Mesothelial cell of epicardium (in vitro differentiated cells): ENCODE measurements around the gene IMPA2. TPM values are rescaled to one million over a fixed set of nuclear protein-coding genes. Genes with fewer than 3 reads are reported as not detected.
A peak's percentile ranks its signal among the peaks of the same experiment; 100 is the strongest.

Source experiments
- DNase-seq, 2 experiments: peaks; one replicate each; pipeline ENCODE4 v3.0.0; 2021; ENCODE audit warnings: low spot score in 2 of 2; ENCODE audit not compliant: unreplicated experiment in 2 of 2
- H3K27ac Mint-ChIP-seq: 2 replicates; pipeline ENCODE4 v1.8.0; 2021; ENCODE audit warnings: mixed read lengths
- H3K27me3 Mint-ChIP-seq: 2 replicates; pipeline ENCODE4 v1.8.0; 2021; ENCODE audit warnings: low read depth, mixed read lengths
- H3K36me3 Mint-ChIP-seq: 2 replicates; pipeline ENCODE4 v1.8.0; 2021; ENCODE audit warnings: mixed read lengths
- H3K4me1 Mint-ChIP-seq: 2 replicates; pipeline ENCODE4 v1.8.0; 2021; ENCODE audit warnings: mixed read lengths
- H3K4me3 Mint-ChIP-seq: 2 replicates; pipeline ENCODE4 v1.8.0; 2021; ENCODE audit warnings: mild to moderate bottlenecking, moderate library complexity, mixed read lengths
- H3K9me3 Mint-ChIP-seq: 2 replicates; pipeline ENCODE4 v1.8.0; 2021; ENCODE audit warnings: mixed read lengths
- total RNA-seq: library from RNA; stranded (reverse); gene quantifications from 3 replicates; pipeline ENCODE4 v1.2.1, GENCODE V29; 2021
- TF ChIP-seq, protein P1 (sequence below): fragments of 200-600 bp; sonication (generic); IDR thresholded peaks from one replicate; pipeline ENCODE4 v1.5.0; 2021; ENCODE audit warnings: antibody characterized with exemption; ENCODE audit not compliant: unreplicated experiment

Gene IMPA2
- total RNA-seq, 1 donor from 2014 or later = 30.6 TPM

- no peak overlapping the region for H3K27ac Mint-ChIP-seq
- peaks cover 33% of the 10 kb centered on the region for H3K4me1 Mint-ChIP-seq
- H3K4me3 Mint-ChIP-seq = no peak overlapping the region
- DNase-seq = no peak
- TF ChIP-seq, protein P1, sequence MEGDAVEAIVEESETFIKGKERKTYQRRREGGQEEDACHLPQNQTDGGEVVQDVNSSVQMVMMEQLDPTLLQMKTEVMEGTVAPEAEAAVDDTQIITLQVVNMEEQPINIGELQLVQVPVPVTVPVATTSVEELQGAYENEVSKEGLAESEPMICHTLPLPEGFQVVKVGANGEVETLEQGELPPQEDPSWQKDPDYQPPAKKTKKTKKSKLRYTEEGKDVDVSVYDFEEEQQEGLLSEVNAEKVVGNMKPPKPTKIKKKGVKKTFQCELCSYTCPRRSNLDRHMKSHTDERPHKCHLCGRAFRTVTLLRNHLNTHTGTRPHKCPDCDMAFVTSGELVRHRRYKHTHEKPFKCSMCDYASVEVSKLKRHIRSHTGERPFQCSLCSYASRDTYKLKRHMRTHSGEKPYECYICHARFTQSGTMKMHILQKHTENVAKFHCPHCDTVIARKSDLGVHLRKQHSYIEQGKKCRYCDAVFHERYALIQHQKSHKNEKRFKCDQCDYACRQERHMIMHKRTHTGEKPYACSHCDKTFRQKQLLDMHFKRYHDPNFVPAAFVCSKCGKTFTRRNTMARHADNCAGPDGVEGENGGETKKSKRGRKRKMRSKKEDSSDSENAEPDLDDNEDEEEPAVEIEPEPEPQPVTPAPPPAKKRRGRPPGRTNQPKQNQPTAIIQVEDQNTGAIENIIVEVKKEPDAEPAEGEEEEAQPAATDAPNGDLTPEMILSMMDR = no peak
- H3K36me3 Mint-ChIP-seq = no peaks in the 10 kb centered on the region
- H3K27me3 Mint-ChIP-seq = no peaks in the 10 kb centered on the region
- H3K9me3 Mint-ChIP-seq = no peaks in the 10 kb centered on the region
Observed at GRCh38 chr18:11994336-11994702, 13.0 kb downstream of the IMPA2 start.

GRCh38 chr18:11994703-11995444 lies 13.6 kb downstream of the IMPA2 start:
- Mint-ChIP-seq H3K4me3 (no peak overlapping the region), H3K27ac (no peak overlapping the region), H3K27me3 (no peaks in the 10 kb centered on the region), H3K4me1 (peaks cover 29% of the 10 kb centered on the region), H3K36me3 (no peaks in the 10 kb centered on the region), H3K9me3 (no peaks in the 10 kb centered on the region)
- TF ChIP-seq, protein P1 = no peak
- no peak for DNase-seq

DNA sequence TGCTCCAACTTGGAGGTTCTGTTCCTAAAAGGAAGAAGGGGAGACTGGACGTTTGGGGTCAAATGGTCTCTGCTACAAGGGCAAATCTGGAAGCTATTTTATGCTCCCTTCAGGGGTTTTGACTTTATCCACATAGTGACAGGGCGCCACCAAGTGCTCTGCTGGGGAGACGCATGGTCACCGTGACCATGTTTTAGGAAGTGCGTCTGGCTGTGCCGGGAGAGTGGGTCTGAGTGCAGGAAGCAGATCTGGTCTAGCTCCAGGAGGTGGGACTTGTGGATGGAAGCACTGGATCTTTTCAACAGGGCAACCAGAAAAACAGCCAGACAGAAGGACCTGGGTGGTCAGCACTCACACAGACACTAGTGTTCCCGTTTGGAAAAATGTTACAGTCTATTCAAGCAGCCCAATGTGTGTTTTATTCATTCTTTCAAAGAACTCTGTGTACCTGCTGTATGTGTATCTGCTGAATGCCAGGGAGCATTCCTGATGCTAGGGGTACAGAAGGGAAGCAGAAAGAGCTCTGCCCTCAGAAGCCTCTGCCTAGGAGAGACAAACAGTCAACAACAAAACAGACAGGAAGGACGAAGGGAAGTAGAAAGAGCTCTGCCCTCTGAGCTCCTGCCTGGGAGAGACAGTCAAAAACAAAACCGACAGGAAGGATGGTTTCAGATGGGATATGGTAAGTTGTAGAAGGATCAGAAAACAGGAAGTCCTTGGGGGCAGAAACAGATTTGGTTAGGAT lies 14.3 kb downstream of the IMPA2 start:
- TF ChIP-seq, protein P1 = no peak
- peak in 1 of 2 experiments; percentile 62 for DNase-seq
- H3K27ac Mint-ChIP-seq = peak overlapping the region; percentile 6
- no peaks in the 10 kb centered on the region for H3K9me3 Mint-ChIP-seq
- H3K4me1 Mint-ChIP-seq = peaks cover 22% of the 10 kb centered on the region
- no peak overlapping the region for H3K4me3 Mint-ChIP-seq
- H3K27me3 Mint-ChIP-seq = no peaks in the 10 kb centered on the region
- peaks cover 3% of the 10 kb centered on the region for H3K36me3 Mint-ChIP-seq

- no peak for DNase-seq
- peak overlapping the region; percentile 0 for H3K27ac Mint-ChIP-seq
- H3K9me3 Mint-ChIP-seq = no peaks in the 10 kb centered on the region
- peaks cover 4% of the 10 kb centered on the region for H3K36me3 Mint-ChIP-seq
- no peak overlapping the region for H3K4me3 Mint-ChIP-seq
- TF ChIP-seq, protein P1 = no peak
- H3K4me1 Mint-ChIP-seq = peaks cover 17% of the 10 kb centered on the region
- no peaks in the 10 kb centered on the region for H3K27me3 Mint-ChIP-seq
Observed at GRCh38 chr18:11996190-11996754, 15.0 kb downstream of the IMPA2 start.

GRCh38 chr18:11996907-11997306 lies 15.6 kb downstream of the IMPA2 start:
- DNase-seq = no peak
- Mint-ChIP-seq H3K4me1 (peaks cover 17% of the 10 kb centered on the region), H3K9me3 (no peaks in the 10 kb centered on the region), H3K4me3 (no peak overlapping the region), H3K27me3 (no peaks in the 10 kb centered on the region), H3K36me3 (peaks cover 6% of the 10 kb centered on the region), H3K27ac (no peak overlapping the region)
- TF ChIP-seq, protein P1 = no peak
